HG03457 (cell line): ENCODE data around the gene NISCH.

Source experiments
- ATAC-seq: cut with Tn5 transposase; IDR thresholded peaks from one replicate; pipeline ENCODE4 v1.9.1; 2021; ENCODE audit warnings: moderate number of reproducible peaks; ENCODE audit not compliant: unreplicated experiment

Gene NISCH

GRCh38 chr3:52470920-52471319 is 15.5 kb downstream of the NISCH start:
- no peak for ATAC-seq

DNA sequence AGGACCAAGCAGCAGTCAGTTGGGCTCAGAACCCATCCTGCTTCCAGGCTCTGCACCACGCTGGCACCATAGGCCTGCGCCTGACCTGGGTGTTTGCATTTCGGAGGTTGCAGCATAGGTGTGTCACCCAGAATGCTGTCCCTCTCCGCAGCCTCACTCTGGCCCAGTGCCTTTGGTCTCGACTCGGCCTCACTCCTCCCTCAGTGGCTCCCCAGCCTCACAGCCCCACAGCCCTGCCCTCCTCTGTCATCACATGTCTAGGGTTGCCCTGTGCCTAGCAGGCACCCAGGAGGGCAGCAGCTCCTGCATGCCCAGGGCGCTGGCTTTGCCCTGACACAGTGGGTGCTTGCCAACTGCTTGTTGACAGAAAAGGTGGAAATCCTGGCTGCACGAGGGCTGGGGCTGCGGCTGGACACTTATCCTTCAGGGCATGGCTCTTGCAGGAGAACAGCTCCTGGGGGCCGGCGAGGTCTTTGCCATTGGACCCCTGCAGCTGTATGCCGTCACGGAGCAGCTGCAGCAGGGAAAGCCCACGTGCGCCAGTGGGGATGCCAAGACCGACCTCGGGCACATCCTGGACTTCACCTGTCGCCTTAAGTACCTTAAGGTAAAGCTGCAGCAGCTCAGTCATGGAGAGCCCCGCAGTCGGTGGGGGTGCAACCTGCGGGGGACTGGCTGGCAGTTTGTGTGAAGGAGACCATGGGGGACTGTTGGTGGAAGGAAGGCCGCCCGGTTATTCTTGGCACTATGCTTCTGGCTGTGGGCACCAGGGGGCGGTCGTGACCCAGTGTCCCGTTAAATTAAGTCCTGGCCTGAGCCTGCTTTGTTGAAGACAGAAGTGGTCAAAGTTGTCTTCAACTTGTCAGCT is 16.2 kb downstream of the NISCH start:
- no peak for ATAC-seq

- ATAC-seq = no peak
These were observed 17.0 kb downstream of the NISCH start for GRCh38 chr3:52472239-52473000.

GRCh38 chr3:52473026-52473425 is 17.6 kb downstream of the NISCH start:
- ATAC-seq = no peak

DNA sequence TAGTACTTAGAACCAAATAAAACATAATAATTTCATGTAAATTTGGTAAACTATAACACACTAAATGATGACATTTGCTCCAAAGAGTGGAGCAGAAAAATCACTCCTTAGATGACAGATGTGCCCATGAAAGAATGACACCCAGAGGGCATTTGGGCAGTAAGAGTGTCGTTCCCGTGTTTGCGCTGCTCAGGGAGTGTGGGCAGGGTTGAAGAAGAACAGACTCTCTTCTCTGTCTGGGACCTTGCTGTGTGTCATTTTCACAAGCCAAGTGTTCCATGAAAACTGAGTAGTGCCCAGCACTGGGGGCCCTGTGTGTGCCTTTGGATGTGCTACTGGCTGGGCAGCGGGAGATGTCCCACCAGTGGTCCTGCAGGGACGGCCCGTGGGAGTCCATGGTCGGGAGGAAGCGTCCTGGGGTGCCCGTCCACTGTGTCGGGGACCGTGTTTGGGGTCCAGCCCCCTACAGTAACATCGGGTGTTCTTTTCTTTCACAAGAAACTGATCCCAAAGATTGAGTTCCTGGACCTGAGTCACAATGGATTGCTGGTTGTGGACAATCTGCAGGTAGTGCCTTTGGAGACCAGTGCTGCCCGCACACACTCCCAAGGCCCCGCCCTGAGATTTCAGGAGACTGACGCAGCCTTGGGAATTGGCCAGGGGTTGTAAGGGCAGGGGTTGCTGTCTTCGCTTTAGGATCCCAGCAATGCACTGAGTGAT is 21.8 kb downstream of the NISCH start:
- ATAC-seq = no peak

DNA sequence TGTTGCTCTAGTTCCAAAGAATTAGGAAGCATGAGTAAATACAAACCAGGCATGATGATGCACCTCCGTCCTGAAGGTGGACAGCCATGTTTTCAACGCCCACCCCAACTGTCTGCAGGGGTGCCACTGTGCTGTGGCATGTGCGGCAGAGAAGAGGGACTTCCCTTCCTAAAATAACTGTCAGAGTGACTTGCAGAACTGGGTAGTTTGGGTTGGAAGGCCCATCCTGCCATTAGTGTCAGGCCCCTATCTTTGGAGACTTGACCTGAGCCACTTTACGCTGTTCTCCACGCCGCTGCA is 22.3 kb downstream of the NISCH start:
- ATAC-seq = no peak

DNA sequence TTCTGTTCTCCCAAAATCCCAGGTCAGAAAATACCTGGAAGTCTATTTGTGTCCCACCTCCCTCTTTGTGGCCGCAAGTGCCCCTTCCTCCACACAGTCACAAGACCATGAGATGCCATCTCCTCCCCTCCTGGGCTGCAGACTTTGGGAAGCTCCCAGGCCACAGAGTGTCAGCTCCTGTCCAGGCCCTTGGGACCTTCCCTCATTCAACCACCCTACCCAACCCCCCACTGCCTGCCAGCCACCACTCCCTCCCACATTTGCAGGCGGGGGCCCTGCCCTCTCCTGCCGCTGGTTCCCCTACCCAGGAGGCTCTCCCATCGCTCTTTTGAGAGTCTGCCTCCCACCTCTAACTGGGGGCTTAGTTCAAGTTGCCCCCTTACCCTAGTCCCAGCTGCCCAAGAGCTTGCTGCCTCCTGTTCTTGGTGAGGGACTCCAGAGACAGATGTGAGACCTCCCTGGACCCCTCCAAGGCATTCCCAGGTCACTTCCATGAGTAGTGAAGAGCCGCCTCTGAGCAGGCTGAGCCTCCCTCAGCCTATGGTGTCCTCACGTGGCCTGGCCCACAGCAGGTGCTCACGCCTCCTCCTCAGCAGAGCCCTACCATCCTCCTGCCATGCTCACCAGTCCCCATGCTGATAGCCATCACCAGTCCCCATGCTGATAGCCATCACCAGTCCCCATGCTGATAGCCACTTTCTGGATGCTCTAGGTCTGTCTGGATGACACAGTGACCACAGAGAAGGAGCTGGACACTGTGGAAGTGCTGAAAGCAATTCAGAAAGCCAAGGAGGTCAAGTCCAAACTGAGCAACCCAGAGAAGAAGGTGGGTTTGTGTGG is 23.9 kb downstream of the NISCH start:
- no peak for ATAC-seq

- no peak for ATAC-seq
These were observed 24.6 kb downstream of the NISCH start for GRCh38 chr3:52479877-52480575.

- ATAC-seq = no peak
These were observed 25.6 kb downstream of the NISCH start for GRCh38 chr3:52480768-52481715.

DNA sequence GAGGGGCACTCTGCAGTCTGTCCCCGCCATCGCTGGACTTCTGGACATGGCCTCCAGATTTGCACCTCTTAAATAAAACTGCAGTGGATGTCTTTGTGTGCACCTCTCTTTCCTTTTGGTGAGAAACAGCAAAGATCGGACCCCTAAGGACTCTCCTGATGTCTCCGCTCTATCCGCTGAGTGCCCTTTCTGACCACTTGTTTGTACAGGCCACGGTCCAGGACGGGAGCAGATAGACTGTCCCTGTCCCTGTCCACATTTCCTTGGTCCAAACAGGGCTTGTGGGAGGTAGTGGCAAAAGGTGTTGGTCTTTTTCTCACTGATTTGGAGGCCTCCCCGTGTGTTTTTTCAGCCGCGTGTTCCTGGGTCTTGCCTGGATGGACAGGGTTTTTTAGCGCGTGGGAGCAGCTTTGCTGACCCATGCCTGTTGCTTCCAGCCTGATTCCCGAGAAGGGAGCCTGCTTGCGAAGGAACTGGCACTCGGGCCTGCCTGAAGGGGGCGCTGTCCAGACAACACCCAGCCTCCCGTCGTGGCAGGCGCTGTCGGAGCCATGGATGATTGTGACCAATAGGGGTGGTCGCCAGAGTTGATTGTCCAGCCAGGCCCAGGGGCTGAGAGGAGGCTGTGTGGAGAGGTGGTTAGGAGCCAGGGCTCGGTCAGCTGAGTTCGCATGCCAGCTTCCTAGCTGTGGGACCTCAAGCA is 26.6 kb downstream of the NISCH start:
- no peak for ATAC-seq

- no peak for ATAC-seq
These were observed 27.7 kb downstream of the NISCH start for GRCh38 chr3:52483081-52483480.

GRCh38 chr3:52483577-52484381 is 28.4 kb downstream of the NISCH start:
- no peak for ATAC-seq

DNA sequence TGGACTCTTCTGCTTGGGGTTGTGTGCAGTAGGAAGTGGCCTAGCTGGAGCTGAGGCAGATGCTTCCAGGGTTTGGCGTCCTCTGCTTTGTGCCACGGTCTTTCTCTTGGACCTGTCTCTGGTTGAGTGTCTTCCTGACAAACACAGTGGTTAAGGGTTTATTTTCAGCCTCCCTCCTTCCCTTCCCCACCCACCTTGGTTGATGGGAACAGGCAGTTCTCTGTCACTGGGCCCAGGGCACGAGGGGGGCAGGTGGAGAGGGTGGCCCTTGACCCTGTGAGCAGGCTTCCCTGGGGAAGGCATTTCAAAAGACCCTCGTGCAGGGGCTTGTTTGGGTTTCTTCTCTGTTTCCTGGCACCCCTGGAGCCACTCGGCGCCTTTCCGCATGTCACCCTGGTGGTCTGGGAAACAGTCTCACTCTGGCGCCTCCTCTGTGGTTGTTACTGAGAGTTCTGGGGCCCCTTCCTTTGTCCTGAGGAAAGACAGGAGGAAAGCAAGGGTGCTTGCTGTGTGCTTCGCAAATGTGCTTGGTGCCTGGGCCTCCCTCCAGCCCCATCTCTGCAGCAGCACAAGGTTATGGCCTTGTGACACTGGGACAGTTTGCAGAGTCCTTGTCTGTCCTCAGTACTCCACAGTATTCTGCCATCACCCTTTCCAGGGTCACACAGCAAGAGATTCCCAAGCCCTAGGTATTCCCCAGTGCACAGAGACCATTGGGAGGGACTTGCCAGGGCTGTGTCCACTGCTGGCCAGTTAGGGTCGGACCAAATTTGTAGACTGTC is 29.5 kb downstream of the NISCH start:
- ATAC-seq = no peak

GRCh38 chr3:52487050-52487787 is 31.8 kb downstream of the NISCH start:
- ATAC-seq = no peak

DNA sequence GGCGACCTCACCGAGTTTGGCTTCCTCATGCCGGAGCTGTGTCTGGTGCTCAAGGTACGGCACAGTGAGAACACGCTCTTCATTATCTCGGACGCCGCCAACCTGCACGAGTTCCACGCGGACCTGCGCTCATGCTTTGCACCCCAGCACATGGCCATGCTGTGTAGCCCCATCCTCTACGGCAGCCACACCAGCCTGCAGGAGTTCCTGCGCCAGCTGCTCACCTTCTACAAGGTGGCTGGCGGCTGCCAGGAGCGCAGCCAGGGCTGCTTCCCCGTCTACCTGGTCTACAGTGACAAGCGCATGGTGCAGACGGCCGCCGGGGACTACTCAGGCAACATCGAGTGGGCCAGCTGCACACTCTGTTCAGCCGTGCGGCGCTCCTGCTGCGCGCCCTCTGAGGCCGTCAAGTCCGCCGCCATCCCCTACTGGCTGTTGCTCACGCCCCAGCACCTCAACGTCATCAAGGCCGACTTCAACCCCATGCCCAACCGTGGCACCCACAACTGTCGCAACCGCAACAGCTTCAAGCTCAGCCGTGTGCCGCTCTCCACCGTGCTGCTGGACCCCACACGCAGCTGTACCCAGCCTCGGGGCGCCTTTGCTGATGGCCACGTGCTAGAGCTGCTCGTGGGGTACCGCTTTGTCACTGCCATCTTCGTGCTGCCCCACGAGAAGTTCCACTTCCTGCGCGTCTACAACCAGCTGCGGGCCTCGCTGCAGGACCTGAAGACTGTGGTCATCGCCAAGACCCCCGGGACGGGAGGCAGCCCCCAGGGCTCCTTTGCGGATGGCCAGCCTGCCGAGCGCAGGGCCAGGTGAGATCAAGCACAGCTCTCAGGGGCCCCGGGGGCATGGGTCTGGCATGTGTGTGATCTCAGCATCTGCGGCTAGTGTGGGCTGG is 32.6 kb downstream of the NISCH start:
- ATAC-seq = no peak
